HG02588 (cell line): ENCODE measurements around the gene RAPGEF4.

Source experiments
- ATAC-seq: cut with Tn5 transposase; IDR thresholded peaks from one replicate; pipeline ENCODE4 v1.9.1; 2021; ENCODE audit warnings: mild to moderate bottlenecking, moderate library complexity; ENCODE audit not compliant: unreplicated experiment

The RAPGEF4 gene

GRCh38 chr2:173053043-173053699 lies 317.5 kb downstream of the RAPGEF4 start:
- no peak for ATAC-seq

- ATAC-seq: no peak
Observed at GRCh38 chr2:173054466-173054865, 318.8 kb downstream of the RAPGEF4 start.

GRCh38 chr2:173056705-173057364 lies 321.2 kb downstream of the RAPGEF4 start:
- no peak for ATAC-seq

GRCh38 chr2:173058097-173058496 lies 322.5 kb downstream of the RAPGEF4 start:
- no peak for ATAC-seq

- ATAC-seq: no peak
Observed at GRCh38 chr2:173058673-173059072, 323.0 kb downstream of the RAPGEF4 start.

- no peak for ATAC-seq
Observed at GRCh38 chr2:173059292-173059691, 323.6 kb downstream of the RAPGEF4 start.

GRCh38 chr2:173059971-173060461 lies 324.4 kb downstream of the RAPGEF4 start:
- no peak for ATAC-seq

- ATAC-seq: no peak
Observed at GRCh38 chr2:173062801-173063200, 327.2 kb downstream of the RAPGEF4 start.

- no peak for ATAC-seq
Observed at GRCh38 chr2:173064151-173064805, 328.6 kb downstream of the RAPGEF4 start.

- ATAC-seq: no peak
Observed at GRCh38 chr2:173066887-173067676, 331.4 kb downstream of the RAPGEF4 start.

GRCh38 chr2:173075056-173075780 lies 339.6 kb downstream of the RAPGEF4 start:
- no peak for ATAC-seq

GRCh38 chr2:173075781-173076580 lies 340.3 kb downstream of the RAPGEF4 start, which contains the start of gene MAP3K20:
Gene MAP3K20 (plus strand): TSS chr2:173075846. CDS start chr2:173091032, 15,186 bp downstream.
- ATAC-seq: peak; percentile 69

GRCh38 chr2:173076581-173077345 lies 341.1 kb downstream of the RAPGEF4 start:
- ATAC-seq: peak; percentile 25

- ATAC-seq: no peak
Observed at GRCh38 chr2:173077506-173078177, 342.0 kb downstream of the RAPGEF4 start.

GRCh38 chr2:173079141-173079540 lies 343.5 kb downstream of the RAPGEF4 start:
- no peak for ATAC-seq

- ATAC-seq: no peak
Observed at GRCh38 chr2:173079973-173080860, 344.6 kb downstream of the RAPGEF4 start.

- no peak for ATAC-seq
Observed at GRCh38 chr2:173086518-173087213, 351.0 kb downstream of the RAPGEF4 start.
